GM18502 (cell line): ENCODE results near the gene UGT3A1.
"Not testable (repeated sequence)": the region's sequence is repeated elsewhere in the genome, so short reads cannot be mapped to it uniquely, and the experiment has no call there.

ENCODE experiments used
- ATAC-seq: cut with Tn5 transposase; IDR thresholded peaks from one replicate; pipeline ENCODE4 v1.9.1; 2021; ENCODE audit warnings: mild to moderate bottlenecking; ENCODE audit not compliant: unreplicated experiment, poor library complexity

The UGT3A1 gene, protein sequence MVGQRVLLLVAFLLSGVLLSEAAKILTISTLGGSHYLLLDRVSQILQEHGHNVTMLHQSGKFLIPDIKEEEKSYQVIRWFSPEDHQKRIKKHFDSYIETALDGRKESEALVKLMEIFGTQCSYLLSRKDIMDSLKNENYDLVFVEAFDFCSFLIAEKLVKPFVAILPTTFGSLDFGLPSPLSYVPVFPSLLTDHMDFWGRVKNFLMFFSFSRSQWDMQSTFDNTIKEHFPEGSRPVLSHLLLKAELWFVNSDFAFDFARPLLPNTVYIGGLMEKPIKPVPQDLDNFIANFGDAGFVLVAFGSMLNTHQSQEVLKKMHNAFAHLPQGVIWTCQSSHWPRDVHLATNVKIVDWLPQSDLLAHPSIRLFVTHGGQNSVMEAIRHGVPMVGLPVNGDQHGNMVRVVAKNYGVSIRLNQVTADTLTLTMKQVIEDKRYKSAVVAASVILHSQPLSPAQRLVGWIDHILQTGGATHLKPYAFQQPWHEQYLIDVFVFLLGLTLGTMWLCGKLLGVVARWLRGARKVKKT

GRCh38 chr5:35990941-35991611 lies at the start of gene UGT3A1:
UGT3A1 (minus strand) TSS chr5:35991390; CDS start chr5:35991240, 150 bp downstream.
- no peak for ATAC-seq

DNA sequence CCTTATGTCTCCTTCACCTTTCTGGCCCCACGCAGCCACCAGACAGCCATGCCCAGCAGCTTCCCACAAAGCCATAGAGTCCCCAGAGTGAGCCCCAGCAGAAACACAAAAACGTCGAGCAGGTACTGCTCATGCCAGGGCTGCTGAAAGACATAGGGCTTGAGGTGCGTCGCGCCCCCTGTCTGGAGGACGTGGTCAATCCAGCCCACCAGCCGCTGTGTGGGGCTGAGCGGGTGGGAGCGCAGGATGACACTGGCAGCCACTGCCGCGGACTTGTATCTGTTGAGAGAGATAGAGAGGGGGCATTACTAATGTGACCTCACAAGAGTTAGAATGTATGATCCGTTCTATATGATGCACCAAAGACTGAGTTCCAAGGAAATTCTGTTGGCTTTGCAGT lies 44.5 kb upstream of the UGT3A1 start:
- ATAC-seq, result no peak

GRCh38 chr5:36034536-36035134 lies 43.4 kb upstream of the UGT3A1 start:
- ATAC-seq, result not testable (repeated sequence)

GRCh38 chr5:36033486-36033885 lies 42.3 kb upstream of the UGT3A1 start:
- no peak for ATAC-seq

DNA sequence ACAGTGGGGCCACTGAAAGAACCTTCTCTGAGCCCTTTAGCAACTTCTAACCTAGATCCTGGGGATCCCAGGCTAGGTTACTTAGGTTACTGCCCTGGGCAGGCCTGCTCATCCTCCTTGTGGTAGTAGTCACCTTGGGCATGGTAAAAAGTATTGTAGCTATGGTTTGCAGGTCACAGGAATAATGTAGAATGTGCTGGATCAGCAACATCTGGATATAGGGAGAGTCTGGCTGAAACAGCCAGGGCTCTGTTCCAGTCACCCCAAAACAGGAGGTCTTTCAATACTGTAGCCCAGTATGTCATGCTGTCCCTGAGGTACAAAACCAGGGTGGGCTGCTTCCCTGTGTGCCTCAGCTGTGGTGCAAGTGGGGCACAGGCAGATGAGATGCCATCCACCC lies 41.9 kb upstream of the UGT3A1 start:
- no peak for ATAC-seq

DNA sequence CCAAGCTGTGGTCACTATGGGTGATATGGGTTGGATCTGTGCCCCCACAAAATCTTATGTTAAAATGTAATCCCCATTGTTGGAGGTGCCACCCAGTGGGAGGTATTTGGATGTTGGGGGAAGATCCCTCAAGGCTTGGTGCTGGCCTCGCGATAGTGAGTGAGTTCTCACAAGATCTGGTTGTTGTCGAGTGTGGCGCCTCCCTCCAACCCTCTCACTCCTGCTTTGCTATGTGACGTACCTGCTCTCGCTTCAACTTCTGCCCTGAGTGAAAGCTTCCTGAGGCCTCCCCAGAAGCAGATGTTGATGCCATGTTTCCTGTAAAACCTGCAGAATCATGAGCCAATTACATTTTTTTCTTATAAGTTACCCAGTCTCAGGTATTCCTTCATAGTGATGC lies 40.0 kb upstream of the UGT3A1 start:
- ATAC-seq, result no peak

DNA sequence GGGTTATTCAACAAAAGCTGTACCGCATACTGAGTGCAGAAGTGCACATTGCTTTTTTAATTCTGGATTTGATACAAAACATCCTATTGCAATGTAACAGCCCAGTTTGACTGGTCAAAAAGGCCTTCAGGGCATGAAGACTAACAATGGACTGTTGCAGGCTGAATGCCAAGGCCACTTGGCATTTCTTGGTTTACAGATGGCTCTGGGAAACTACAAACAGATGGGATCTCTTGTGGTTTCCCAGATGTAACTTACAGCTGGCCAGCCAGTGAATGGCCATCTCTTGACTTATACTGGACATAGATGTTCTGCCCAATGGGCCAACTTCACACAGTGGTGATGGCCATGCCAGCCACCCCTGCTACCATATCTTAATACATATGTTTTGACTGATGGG lies 38.7 kb upstream of the UGT3A1 start:
- no peak for ATAC-seq

GRCh38 chr5:36028816-36029465 lies 37.8 kb upstream of the UGT3A1 start:
- ATAC-seq, result no peak

GRCh38 chr5:36027711-36028110 lies 36.5 kb upstream of the UGT3A1 start:
- ATAC-seq, result no peak

- no peak for ATAC-seq
These were observed 35.7 kb upstream of the UGT3A1 start for GRCh38 chr5:36026706-36027465.

- ATAC-seq, result not testable (repeated sequence)
These were observed 31.1 kb upstream of the UGT3A1 start for GRCh38 chr5:36022246-36022645.

- ATAC-seq, result not testable (repeated sequence)
These were observed 28.4 kb upstream of the UGT3A1 start for GRCh38 chr5:36019584-36019983.

- no peak for ATAC-seq
These were observed 26.4 kb upstream of the UGT3A1 start for GRCh38 chr5:36017622-36018021.

DNA sequence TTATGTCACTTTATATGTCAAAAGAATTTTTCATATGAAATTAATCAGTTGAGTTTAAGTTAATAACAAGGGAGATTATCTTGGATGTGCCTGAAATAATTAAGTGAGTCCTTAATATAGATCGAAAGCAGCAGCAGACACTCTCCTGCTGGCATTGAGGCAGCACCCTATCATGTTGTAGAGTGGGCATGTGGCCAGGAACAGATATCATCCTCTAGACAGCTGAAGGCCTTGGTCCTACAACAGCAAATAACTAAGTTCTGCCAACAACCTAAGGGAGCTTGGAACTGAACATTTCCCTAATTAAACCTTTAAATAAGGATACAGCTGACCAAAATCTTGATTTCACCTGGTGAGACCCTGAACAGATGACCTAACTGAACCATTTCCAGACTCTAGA lies 25.8 kb upstream of the UGT3A1 start:
- ATAC-seq, result no peak

GRCh38 chr5:36013182-36013581 lies 22.0 kb upstream of the UGT3A1 start:
- ATAC-seq, result no peak

DNA sequence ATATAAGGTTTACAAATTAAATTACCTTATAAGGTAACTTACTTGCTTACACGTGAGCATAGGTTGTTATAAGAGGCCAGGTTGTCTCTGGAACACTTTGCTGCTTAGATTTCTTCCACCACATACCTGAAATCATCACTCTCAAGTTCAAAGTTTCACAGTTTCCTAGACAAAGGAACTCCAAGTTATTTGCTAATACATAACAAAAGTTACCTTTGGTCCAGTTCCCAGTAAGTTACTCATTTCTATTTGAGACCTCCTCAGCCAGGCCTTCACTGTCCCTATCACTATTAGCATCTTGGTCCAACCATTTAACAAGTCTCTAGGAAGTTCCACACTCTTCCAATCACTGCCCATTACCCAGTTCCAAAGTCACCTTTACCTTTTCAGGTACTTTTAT lies 18.5 kb upstream of the UGT3A1 start:
- ATAC-seq, result no peak

GRCh38 chr5:36007366-36007765 lies 16.2 kb upstream of the UGT3A1 start:
- ATAC-seq, result no peak

DNA sequence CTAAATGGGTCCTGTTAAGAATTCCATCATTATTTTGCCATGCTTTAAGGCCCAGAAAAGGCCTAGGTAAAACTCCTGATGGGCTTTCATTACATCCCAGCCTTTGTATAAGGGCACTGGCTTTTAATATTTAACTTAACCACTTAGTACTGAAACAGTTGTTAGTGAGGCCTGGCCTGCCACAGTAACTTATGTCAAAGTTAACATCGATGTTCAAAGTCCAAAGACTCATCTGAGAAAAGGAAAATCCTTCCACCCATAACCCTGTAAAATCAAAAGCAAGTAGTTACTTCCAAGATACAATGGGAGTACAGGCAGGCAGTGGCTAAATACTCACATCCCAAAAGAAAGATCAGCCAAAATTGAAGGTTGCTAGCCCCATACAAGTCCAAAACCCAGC lies 15.0 kb upstream of the UGT3A1 start:
- no peak for ATAC-seq

- no peak for ATAC-seq
These were observed 9.8 kb upstream of the UGT3A1 start for GRCh38 chr5:36001032-36001431.

- ATAC-seq, result no peak
These were observed 8.4 kb upstream of the UGT3A1 start for GRCh38 chr5:35999547-35999946.
